K562 (cell line): ENCODE results near the gene IFT52. TPM values are rescaled to one million over a fixed set of nuclear protein-coding genes. Genes with fewer than 3 reads are reported as not detected.

Experiments
- ATAC-seq: fragments of 200-7000 bp; cut with Tn5 transposase; 3 replicates; pipeline ENCODE4 v1.9.1; 2020; ENCODE audit warnings: moderate library complexity
- BruUV-seq: library from RNA; stranded (reverse); fragments of 400-500 nt; replicated peaks from 2 replicates; lab custom pipeline; 2021; lab: Mats Ljungman, UMichigan
- CTCF ChIA-PET: fragments of 300-600 bp; formaldehyde crosslinking; extraction: SDS; loops from one replicate; lab custom pipeline; 2021; ENCODE audit warnings: low intra/inter-chr PET ratio; lab: Yijun Ruan, JAX
- POLR2A ChIA-PET: fragments of 300-600, 350-650 bp; sonication (Branson Sonifier 250); formaldehyde crosslinking; extraction: SDS; loops from one replicate; lab custom pipeline; 2021; ENCODE audit warnings: antibody characterized with exemption, inconsistent platforms; lab: Yijun Ruan, JAX
- DNase-seq, 4 experiments: peaks; one replicate each; pipeline versions ENCODE4 v3.0.0 to v3.0.0-alpha.2; 2011 to 2018; ENCODE audit warnings: low spot score in 3 of 4, mixed read lengths in 3 of 4; ENCODE audit errors: extremely low read depth in 1 of 4
- FAIRE-seq: peaks from 2 replicates; lab custom pipeline; 2011; peaks lifted over from hg19 to GRCh38; lab: Jason Lieb, UNC
- H2AFZ ChIP-seq: 2 replicates; pipeline ENCODE4 v1.6.0; 2011; ENCODE audit warnings: low read depth, low read length, control low read depth, inconsistent platforms
- H3K27ac ChIP-seq: fragments of 200-600 bp; 3 replicates; pipeline ENCODE4 v1.8.0; 2011; ENCODE audit warnings: low read depth, mild to moderate bottlenecking, control low read depth, inconsistent platforms, low read length, moderate library complexity, mixed read lengths; ENCODE audit errors: extremely low read depth
- H3K27me3 ChIP-seq, 2 experiments: fragments of 300-600 bp in 1 of 2; 2 replicates in 1 of 2; 3 replicates in 1 of 2; pipeline versions ENCODE4 v1.6.0 to v1.8.0; 2011; ENCODE audit warnings: inconsistent platforms in 2 of 2, low read length in 2 of 2, mild to moderate bottlenecking in 1 of 2, mixed read lengths in 1 of 2, moderate library complexity in 1 of 2; ENCODE audit not compliant: control insufficient read depth in 2 of 2, insufficient read depth in 2 of 2
- H3K36me3 ChIP-seq: fragments of 300-600 bp; 3 replicates; pipeline ENCODE4 v1.8.0; 2011; ENCODE audit warnings: mild to moderate bottlenecking, low read length, inconsistent platforms; ENCODE audit not compliant: control insufficient read depth, insufficient read depth
- H3K4me1 ChIP-seq, 2 experiments: fragments of 200-600 bp in 1 of 2; replicated peaks in 1 of 2; 2 replicates in 1 of 2; 3 replicates in 1 of 2; pipeline versions ENCODE4 v1.5.1 to v1.8.0; 2011; ENCODE audit warnings: inconsistent platforms in 2 of 2, low read length in 2 of 2, mild to moderate bottlenecking in 1 of 2, mixed read lengths in 1 of 2, moderate library complexity in 1 of 2; ENCODE audit not compliant: control insufficient read depth in 2 of 2, insufficient read depth in 2 of 2
- H3K4me2 ChIP-seq: 2 replicates; pipeline ENCODE4 v1.6.1; 2011; ENCODE audit warnings: low read length, control low read depth, inconsistent platforms, mixed read lengths; ENCODE audit not compliant: insufficient read depth
- H3K4me3 ChIP-seq: fragments of 200-600 bp; sonication (generic), shearing (Covaris generic); 2 replicates; pipeline ENCODE4 v1.5.1; 2016; ENCODE audit warnings: control low read depth, inconsistent platforms
- H3K79me2 ChIP-seq: fragments of 200-600 bp; 3 replicates; pipeline ENCODE4 v1.8.0; 2011; ENCODE audit warnings: low read length, inconsistent platforms; ENCODE audit not compliant: control insufficient read depth, insufficient read depth
- H3K9ac ChIP-seq, 2 experiments: 2 replicates each; pipeline versions ENCODE4 v1.6.0 to v1.6.1; 2011; ENCODE audit warnings: low read depth in 2 of 2, low read length in 2 of 2, control low read depth in 1 of 2, inconsistent platforms in 1 of 2, mild to moderate bottlenecking in 1 of 2, mixed read lengths in 1 of 2; ENCODE audit not compliant: insufficient read depth in 1 of 2
- H3K9me1 ChIP-seq: one replicate; pipeline ENCODE4 v1.6.0; 2011; ENCODE audit warnings: inconsistent platforms, mild to moderate bottlenecking, low read length, moderate library complexity; ENCODE audit not compliant: control insufficient read depth, insufficient read depth
- H3K9me3 ChIP-seq: replicated peaks from 2 replicates; pipeline ENCODE4 v1.5.1; 2011; ENCODE audit warnings: low read depth, low read length, inconsistent platforms; ENCODE audit not compliant: control insufficient read depth, insufficient read depth
- H4K20me1 ChIP-seq: replicated peaks from 2 replicates; pipeline ENCODE4 v1.6.1; 2011; ENCODE audit warnings: low read length, inconsistent platforms, mixed read lengths; ENCODE audit not compliant: control insufficient read depth, insufficient read depth
- CTCF ChIP-seq, 3 experiments: IDR thresholded peaks in 2 of 3; conservative IDR thresholded peaks in 1 of 3; 2 replicates each; pipeline ENCODE4 v1.5.1; 2011 to 2012; ENCODE audit warnings: low read length in 3 of 3, mild to moderate bottlenecking in 3 of 3, control low read depth in 2 of 3, improper control_type of control experiment in 1 of 3, inconsistent platforms in 1 of 3, low read depth in 1 of 3, mixed read lengths in 1 of 3, moderate library complexity in 1 of 3; ENCODE audit not compliant: insufficient read depth in 2 of 3
- EZH2 ChIP-seq: IDR thresholded peaks from 2 replicates; pipeline ENCODE4 v1.6.1; 2012; ENCODE audit warnings: low read depth, mild to moderate bottlenecking, inconsistent platforms, low read length, borderline replicate concordance
- RAD21 ChIP-seq, 2 experiments: fragments of 250-450 bp in 1 of 2; fragments of 450-650 bp in 1 of 2; sonication (Bioruptor Pico) in 1 of 2; formaldehyde crosslinking in 1 of 2; IDR thresholded peaks in 1 of 2; conservative IDR thresholded peaks in 1 of 2; 2 replicates each; pipeline versions ENCODE4 v1.4.0 to v1.8.0; 2020 to 2022; ENCODE audit warnings: mild to moderate bottlenecking in 2 of 2, moderate library complexity in 1 of 2
- ZNF232 ChIP-seq: sonication (generic); formaldehyde crosslinking; IDR thresholded peaks from 2 replicates; pipeline ENCODE4 v1.8.0; 2022; ENCODE audit warnings: mild to moderate bottlenecking, missing genetic modification reagents
- WGBS: fragments of 100-300 bp; shearing (Covaris generic); methylation state at CpG from one replicate; pipeline ENCODE4 v1.1.6; 2016; ENCODE audit warnings: low coverage, mixed read lengths; ENCODE audit not compliant: insufficient coverage; ENCODE audit errors: missing lambda C conversion rate; 5-methylcytosine and 5-hydroxymethylcytosine counted together
- in situ Hi-C: fragments of 300-500 bp; cut with MboI; formaldehyde crosslinking; loops from 4 replicates; pipeline ENCODE4 v1.15.0; 2018; ENCODE audit warnings: inconsistent platforms, mixed read lengths
- intact Hi-C: fragments of 100-400 bp; cut with micrococcal nuclease; formaldehyde crosslinking; loops from 2 replicates; pipeline ENCODE4 v1.14.2; 2022
- polyA plus RNA-seq, 8 experiments: library from polyadenylated mRNA; depleted of rRNA in 4 of 8; stranded (reverse) in 5 of 8; unstranded in 3 of 8; fragments of >200 nt; fragmentation: Nextera tagmentation in 2 of 8; fragmentation: Illumina TruSeq in 1 of 8; extraction: Ambion mirVana in 2 of 8; extraction: Trizol in 1 of 8; gene quantifications; 2 replicates each; pipeline versions ENCODE4 v1.2.1 to v1.2.3, GENCODE V29; 2011 to 2014; ENCODE audit warnings: inconsistent platforms in 1 of 8, missing spikeins in 1 of 8
- total RNA-seq, 7 experiments: library from RNA; depleted of rRNA in 6 of 7; stranded (reverse); fragments of >200 nt in 6 of 7; fragmentation: Illumina TruSeq in 2 of 7; extraction: Trizol in 2 of 7; gene quantifications; 2 replicates each; pipeline versions ENCODE4 v1.2.1 to v1.2.3, GENCODE V29; 2011 to 2021; ENCODE audit warnings: low replicate concordance in 1 of 7

Gene IFT52
- total and polyA plus RNA-seq, 9 of the 15 experiments (the other 6 are each of a cell fraction or from before 2014, with no cell fraction given): 11.0 to 31.4 (median 20.4) TPM

GRCh38 chr20:43549416-43550065, 41.2 kb upstream of the IFT52 start:
- DNase-seq: no peak
- no TSS peak for BruUV-seq
- in situ Hi-C loops (loop anchor here (10.0 kb wide), 1 partner anchor 535 kb away; no protein-coding TSS in a partner anchor), intact Hi-C loops (no loop called here)
- ATAC-seq: peak; percentile 67; the same call in 2 of the 3 replicates
- H3K27ac ChIP-seq: no peak overlapping the region
- H3K4me3 ChIP-seq: no peak overlapping the region
- H3K9me1 ChIP-seq: no peaks in the 10 kb centered on the region
- no peak overlapping the region for H2AFZ ChIP-seq
- WGBS: 80% methylated on average over 4 of the region's 4 CpGs
- no peaks in the 10 kb centered on the region for H3K79me2 ChIP-seq
- H3K9me3 ChIP-seq: no peaks in the 10 kb centered on the region
- peaks cover 7 to 14% of the 10 kb centered on the region in 2 experiments; a peak in 3 of 5 replicates for H3K4me1 ChIP-seq
- TF ChIP-seq RAD21 (CRISPR knock-in tag; conservative IDR thresholded peaks at IDR 0.05 in 1 of 2, IDR thresholded peaks at IDR 0.05 in 1 of 2) (peak in 1 of 2 experiments; percentile 31; a peak in 3 of 4 replicates), EZH2 (no peak), ZNF232 (CRISPR knock-in tag) (no peak), CTCF (IDR thresholded peaks at IDR 0.05 in 2 of 3, conservative IDR thresholded peaks at IDR 0.05 in 1 of 3; ENCODE audit: insufficient read depth in 2 of 3, low read depth in 1 of 3, low read length in 3 of 3) (peak in 1 of 3 experiments; percentile 26; a peak in 1 of 6 replicates)
- H3K4me2 ChIP-seq: no peak overlapping the region
- CTCF ChIA-PET: no interaction called here
- no peak for FAIRE-seq
- POLR2A ChIA-PET: interaction anchor here (0.5 to 1.3 kb wide), 7 partner anchors 9 to 475 kb away, joined by 3 to 5 read pairs (median 3); partner anchors contain the start of gene SGK2
- H3K36me3 ChIP-seq: no peaks in the 10 kb centered on the region; the same call in 2 of the 3 replicates
- no peak overlapping the region for H3K9ac ChIP-seq
- no peaks in the 10 kb centered on the region for H3K27me3 ChIP-seq
- H4K20me1 ChIP-seq: no peaks in the 10 kb centered on the region
